Activated CD4-positive, alpha-beta T cell treated with anti-CD3 and anti-CD28 coated beads, Interleukin-2, amount 10 ng/mL, durations not matched to agents 7 days and 5 days (primary cell): Measurements from ENCODE around the gene ADAMTS6. TPM values are rescaled to one million over a fixed set of nuclear protein-coding genes. Genes with fewer than 3 reads are reported as not detected.

Experiments
- CTCF ChIA-PET: fragments of 350-600 bp; sonication (Branson Sonifier 250); formaldehyde crosslinking; loops from one replicate; lab custom pipeline; 2021; ENCODE audit warnings: antibody characterized with exemption; lab: Charles Lee
- POLR2A ChIA-PET: fragments of 350-600 bp; sonication (Branson Sonifier 250); formaldehyde crosslinking; loops from one replicate; lab custom pipeline; 2021; ENCODE audit warnings: antibody characterized with exemption; lab: Charles Lee
- DNase-seq: peaks from one replicate; pipeline ENCODE4 v3.0.0-alpha.2; 2020
- H3K27ac Mint-ChIP-seq: one replicate; pipeline ENCODE4 v1.8.0; 2021; ENCODE audit warnings: mild to moderate bottlenecking, moderate library complexity, mixed read lengths
- H3K27me3 Mint-ChIP-seq: one replicate; pipeline ENCODE4 v1.8.0; 2021; ENCODE audit warnings: mixed read lengths
- H3K36me3 Mint-ChIP-seq: one replicate; pipeline ENCODE4 v1.8.0; 2021; ENCODE audit warnings: low read depth, mixed read lengths
- H3K4me1 Mint-ChIP-seq: one replicate; pipeline ENCODE4 v1.8.0; 2021; ENCODE audit warnings: mixed read lengths
- H3K4me3 Mint-ChIP-seq: one replicate; pipeline ENCODE4 v1.8.0; 2021; ENCODE audit warnings: mild to moderate bottlenecking, moderate library complexity, mixed read lengths
- H3K9me3 Mint-ChIP-seq: one replicate; pipeline ENCODE4 v1.8.0; 2021; ENCODE audit warnings: mixed read lengths
- total RNA-seq, 2 experiments: library from RNA; stranded (reverse); gene quantifications; one replicate each; pipeline ENCODE4 v1.2.3, GENCODE V29; 2021

ADAMTS6 gene
- total RNA-seq, 2 experiments from 2014 or later = 2.8 to 2.9 TPM

GRCh38 chr5:65133477-65134110 is 348.1 kb downstream of the ADAMTS6 start:
- no peaks in the 10 kb centered on the region for H3K9me3 Mint-ChIP-seq
- POLR2A ChIA-PET = no interaction called here
- CTCF ChIA-PET = interaction anchor here (0.7 to 1.3 kb wide), 2 partner anchors 20 to 79 kb away, joined by 3 read pairs; no protein-coding TSS in a partner anchor
- H3K27me3 Mint-ChIP-seq = no peaks in the 10 kb centered on the region
- no peaks in the 10 kb centered on the region for H3K36me3 Mint-ChIP-seq
- H3K27ac Mint-ChIP-seq = no peak overlapping the region
- no peak for DNase-seq
- no peaks in the 10 kb centered on the region for H3K4me1 Mint-ChIP-seq
- H3K4me3 Mint-ChIP-seq = no peak overlapping the region

GRCh38 chr5:65132386-65132785 is 349.3 kb downstream of the ADAMTS6 start:
- no peak overlapping the region for H3K4me3 Mint-ChIP-seq
- no peak overlapping the region for H3K27ac Mint-ChIP-seq
- CTCF ChIA-PET = no interaction called here
- H3K27me3 Mint-ChIP-seq = no peaks in the 10 kb centered on the region
- no peaks in the 10 kb centered on the region for H3K4me1 Mint-ChIP-seq
- H3K36me3 Mint-ChIP-seq = no peaks in the 10 kb centered on the region
- no peaks in the 10 kb centered on the region for H3K9me3 Mint-ChIP-seq
- no peak for DNase-seq
- POLR2A ChIA-PET = no interaction called here

- CTCF ChIA-PET = no interaction called here
Measured at GRCh38 chr5:65128226-65128625, 353.5 kb downstream of the ADAMTS6 start.

GRCh38 chr5:65127161-65127901 is 354.4 kb downstream of the ADAMTS6 start:
- H3K9me3 Mint-ChIP-seq = no peaks in the 10 kb centered on the region
- POLR2A ChIA-PET = no interaction called here
- H3K4me3 Mint-ChIP-seq = no peak overlapping the region
- no peaks in the 10 kb centered on the region for H3K27me3 Mint-ChIP-seq
- H3K4me1 Mint-ChIP-seq = no peaks in the 10 kb centered on the region
- no peak for DNase-seq
- CTCF ChIA-PET = interaction anchor here (1.8 kb wide), 1 partner anchor 25 kb away, joined by 5 read pairs; no protein-coding TSS in a partner anchor
- no peaks in the 10 kb centered on the region for H3K36me3 Mint-ChIP-seq
- H3K27ac Mint-ChIP-seq = no peak overlapping the region

More at GRCh38 chr5:65128226-65128625, 353.5 kb downstream of the ADAMTS6 start:
- POLR2A ChIA-PET = no interaction called here
- no peak overlapping the region for H3K27ac Mint-ChIP-seq
- H3K27me3 Mint-ChIP-seq = no peaks in the 10 kb centered on the region
- no peaks in the 10 kb centered on the region for H3K36me3 Mint-ChIP-seq
- no peaks in the 10 kb centered on the region for H3K9me3 Mint-ChIP-seq
- H3K4me1 Mint-ChIP-seq = no peaks in the 10 kb centered on the region
- no peak for DNase-seq
- no peak overlapping the region for H3K4me3 Mint-ChIP-seq

- ChIA-PET POLR2A (no interaction called here), CTCF (interaction anchor here (1.8 kb wide), 1 partner anchor 24 kb away, joined by 5 read pairs; no protein-coding TSS in a partner anchor)
- no peaks in the 10 kb centered on the region for H3K36me3 Mint-ChIP-seq
- DNase-seq = no peak
- no peak overlapping the region for H3K4me3 Mint-ChIP-seq
- H3K9me3 Mint-ChIP-seq = no peaks in the 10 kb centered on the region
- no peaks in the 10 kb centered on the region for H3K27me3 Mint-ChIP-seq
- H3K4me1 Mint-ChIP-seq = no peaks in the 10 kb centered on the region
- H3K27ac Mint-ChIP-seq = no peak overlapping the region
Measured at GRCh38 chr5:65126542-65127069, 355.1 kb downstream of the ADAMTS6 start.

- Mint-ChIP-seq H3K27me3 (no peaks in the 10 kb centered on the region), H3K27ac (no peak overlapping the region), H3K36me3 (no peaks in the 10 kb centered on the region), H3K4me1 (no peaks in the 10 kb centered on the region), H3K4me3 (no peak overlapping the region), H3K9me3 (peaks cover 2% of the 10 kb centered on the region)
- ChIA-PET CTCF (interaction anchor here (1.8 kb wide), 1 partner anchor 24 kb away, joined by 5 read pairs; no protein-coding TSS in a partner anchor), POLR2A (no interaction called here)
- no peak for DNase-seq
Measured at GRCh38 chr5:65125591-65126541, 355.9 kb downstream of the ADAMTS6 start.

- Mint-ChIP-seq H3K36me3 (peaks cover 2% of the 10 kb centered on the region), H3K27me3 (peaks cover 3% of the 10 kb centered on the region), H3K27ac (no peak overlapping the region), H3K9me3 (peaks cover 4% of the 10 kb centered on the region), H3K4me3 (no peak overlapping the region), H3K4me1 (no peaks in the 10 kb centered on the region)
- no peak for DNase-seq
- ChIA-PET CTCF (no interaction called here), POLR2A (no interaction called here)
Measured at GRCh38 chr5:65121880-65122436, 359.8 kb downstream of the ADAMTS6 start.

GRCh38 chr5:65120371-65120967 is 361.3 kb downstream of the ADAMTS6 start:
- peaks cover 4% of the 10 kb centered on the region for H3K27me3 Mint-ChIP-seq
- POLR2A ChIA-PET = no interaction called here
- DNase-seq = no peak
- H3K4me1 Mint-ChIP-seq = no peaks in the 10 kb centered on the region
- CTCF ChIA-PET = no interaction called here
- no peak overlapping the region for H3K4me3 Mint-ChIP-seq
- H3K9me3 Mint-ChIP-seq = peaks cover 4% of the 10 kb centered on the region
- peaks cover 2% of the 10 kb centered on the region for H3K36me3 Mint-ChIP-seq
- H3K27ac Mint-ChIP-seq = no peak overlapping the region

- peaks cover 2% of the 10 kb centered on the region for H3K36me3 Mint-ChIP-seq
- DNase-seq = no peak
- H3K9me3 Mint-ChIP-seq = peaks cover 4% of the 10 kb centered on the region
- no peaks in the 10 kb centered on the region for H3K4me1 Mint-ChIP-seq
- H3K27ac Mint-ChIP-seq = no peak overlapping the region
- no peak overlapping the region for H3K4me3 Mint-ChIP-seq
- ChIA-PET CTCF (no interaction called here), POLR2A (no interaction called here)
- peaks cover 4% of the 10 kb centered on the region for H3K27me3 Mint-ChIP-seq
Measured at GRCh38 chr5:65117525-65117924, 364.2 kb downstream of the ADAMTS6 start.

GRCh38 chr5:65113771-65114170 is 367.9 kb downstream of the ADAMTS6 start:
- H3K27ac Mint-ChIP-seq = no peak overlapping the region
- H3K4me3 Mint-ChIP-seq = no peak overlapping the region
- H3K9me3 Mint-ChIP-seq = peaks cover 3% of the 10 kb centered on the region
- ChIA-PET CTCF (interaction anchor here (0.7 to 1.3 kb wide), 3 partner anchors 10 to 29 kb away, joined by 3 to 4 read pairs (median 4); no protein-coding TSS in a partner anchor), POLR2A (no interaction called here)
- H3K4me1 Mint-ChIP-seq = no peaks in the 10 kb centered on the region
- peaks cover 19% of the 10 kb centered on the region for H3K27me3 Mint-ChIP-seq
- peaks cover 2% of the 10 kb centered on the region for H3K36me3 Mint-ChIP-seq
- no peak for DNase-seq

- CTCF ChIA-PET = no interaction called here
- Mint-ChIP-seq H3K36me3 (no peaks in the 10 kb centered on the region), H3K4me3 (no peak overlapping the region), H3K9me3 (no peaks in the 10 kb centered on the region), H3K27me3 (peaks cover 18% of the 10 kb centered on the region), H3K4me1 (no peaks in the 10 kb centered on the region), H3K27ac (no peak overlapping the region)
- POLR2A ChIA-PET = no interaction called here
- no peak for DNase-seq
Measured at GRCh38 chr5:65111961-65112658, 369.6 kb downstream of the ADAMTS6 start.
